Spinal cord (tissue), 10 donors: Measurements from ENCODE around the gene HMSD. TPM values are rescaled to one million over a fixed set of nuclear protein-coding genes. Genes with fewer than 3 reads are reported as not detected.

ENCODE experiments used
- DNase-seq, 6 donors: peaks; one replicate each; pipeline versions ENCODE4 v3.0.0 to v3.0.0-alpha.2; 2013 to 2015; ENCODE audit warnings: low spot score in 6 of 6, low read depth in 4 of 6
- H3K27ac ChIP-seq: one replicate; pipeline ENCODE4 v1.5.1; 2013; ENCODE audit warnings: low read depth, low read length, control low read depth
- H3K27me3 ChIP-seq: one replicate; pipeline ENCODE4 v1.6.1; 2013; ENCODE audit warnings: low read length; ENCODE audit not compliant: control insufficient read depth, insufficient read depth
- H3K36me3 ChIP-seq: one replicate; pipeline ENCODE4 v1.6.1; 2013; ENCODE audit warnings: low read length; ENCODE audit not compliant: control insufficient read depth, insufficient read depth
- H3K4me1 ChIP-seq: one replicate; pipeline ENCODE4 v1.6.1; 2013; ENCODE audit warnings: low read length; ENCODE audit not compliant: control insufficient read depth, insufficient read depth
- H3K4me3 ChIP-seq: one replicate; pipeline ENCODE4 v1.5.1; 2013; ENCODE audit warnings: low read depth, low read length, control low read depth
- H3K9me3 ChIP-seq: one replicate; pipeline ENCODE4 v1.6.1; 2013; ENCODE audit warnings: low read length; ENCODE audit not compliant: control insufficient read depth, insufficient read depth
- WGBS: methylation state at CpG from one replicate; pipeline ENCODE4 v1.1.5; 2013; ENCODE audit warnings: missing lambda C conversion rate; ENCODE audit not compliant: insufficient coverage; 5-methylcytosine and 5-hydroxymethylcytosine counted together
- polyA plus RNA-seq, 2 donors: library from polyadenylated mRNA; unstranded; fragments of 120-200 nt; gene quantifications; one replicate each; pipeline ENCODE4 v1.2.1, GENCODE V29; 2013; ENCODE audit not compliant: insufficient read length in 2 of 2
- total RNA-seq, 2 donors: library from RNA; depleted of rRNA in 1 of 2; stranded (reverse); fragments of 120-200 nt in 1 of 2; fragments of >200 nt in 1 of 2; gene quantifications; one replicate each; pipeline versions ENCODE4 v1.2.3 to v1.2.4, GENCODE V29; 2013 to 2014
- donor health status: healthy.

Gene HMSD
- total and polyA plus RNA-seq, 4 donors, result 0.79 to 4.6 (median 2.4) TPM

- Histone ChIP-seq H3K27ac (no peak overlapping the region), H3K9me3 (no peaks in the 10 kb centered on the region), H3K36me3 (no peaks in the 10 kb centered on the region), H3K4me1 (no peaks in the 10 kb centered on the region), H3K4me3 (no peak overlapping the region), H3K27me3 (no peaks in the 10 kb centered on the region)
- WGBS, result 81% methylated on average over 3 of the region's 7 CpGs
- DNase-seq, result no peak
Measured at GRCh38 chr18:63980027-63980426, 30.9 kb downstream of the HMSD start.

GRCh38 chr18:63980896-63981460 lies 31.9 kb downstream of the HMSD start:
- H3K9me3 ChIP-seq, result no peaks in the 10 kb centered on the region
- WGBS, result 84% methylated on average over 4 of the region's 6 CpGs
- no peak for DNase-seq

GRCh38 chr18:63981719-63982118 lies 32.6 kb downstream of the HMSD start:
- no peak for DNase-seq
- no peak overlapping the region for H3K27ac ChIP-seq
- H3K4me1 ChIP-seq, result no peaks in the 10 kb centered on the region
- no peaks in the 10 kb centered on the region for H3K27me3 ChIP-seq
- H3K4me3 ChIP-seq, result no peak overlapping the region
- H3K36me3 ChIP-seq, result no peaks in the 10 kb centered on the region
- no peaks in the 10 kb centered on the region for H3K9me3 ChIP-seq
- 80% methylated on average over 2 of the region's 2 CpGs for WGBS

More at GRCh38 chr18:63980896-63981460, 31.9 kb downstream of the HMSD start:
- Histone ChIP-seq H3K27ac (no peak overlapping the region), H3K4me1 (no peaks in the 10 kb centered on the region), H3K4me3 (no peak overlapping the region), H3K27me3 (no peaks in the 10 kb centered on the region), H3K36me3 (no peaks in the 10 kb centered on the region)

- no peaks in the 10 kb centered on the region for H3K36me3 ChIP-seq
- DNase-seq, result no peak
- no CpG with 5 or more reads among the region's 3 CpGs for WGBS
- no peaks in the 10 kb centered on the region for H3K4me1 ChIP-seq
- no peak overlapping the region for H3K4me3 ChIP-seq
- no peak overlapping the region for H3K27ac ChIP-seq
- no peaks in the 10 kb centered on the region for H3K27me3 ChIP-seq
- H3K9me3 ChIP-seq, result no peaks in the 10 kb centered on the region
Measured at GRCh38 chr18:63982361-63982760, 33.3 kb downstream of the HMSD start.

DNA sequence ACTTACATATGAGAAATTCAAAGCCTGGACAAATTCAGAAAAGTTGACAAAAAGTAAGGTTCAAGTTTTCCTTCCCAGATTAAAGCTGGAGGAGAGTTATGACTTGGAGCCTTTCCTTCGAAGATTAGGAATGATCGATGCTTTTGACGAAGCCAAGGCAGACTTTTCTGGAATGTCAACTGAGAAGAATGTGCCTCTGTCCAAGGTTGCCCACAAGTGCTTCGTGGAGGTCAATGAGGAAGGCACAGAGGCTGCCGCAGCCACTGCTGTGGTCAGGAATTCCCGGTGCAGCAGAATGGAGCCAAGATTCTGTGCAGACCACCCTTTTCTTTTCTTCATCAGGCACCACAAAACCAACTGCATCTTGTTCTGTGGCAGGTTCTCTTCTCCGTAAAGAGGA lies 37.8 kb downstream of the HMSD start:
- H3K27me3 ChIP-seq, result no peaks in the 10 kb centered on the region
- WGBS, result 85% methylated on average over 7 of the region's 7 CpGs
- no peak overlapping the region for H3K4me3 ChIP-seq
- no peaks in the 10 kb centered on the region for H3K36me3 ChIP-seq
- DNase-seq, result no peak
- H3K27ac ChIP-seq, result no peak overlapping the region
- no peaks in the 10 kb centered on the region for H3K9me3 ChIP-seq
- no peaks in the 10 kb centered on the region for H3K4me1 ChIP-seq

- no peak for DNase-seq
- Histone ChIP-seq H3K4me1 (no peaks in the 10 kb centered on the region), H3K9me3 (no peaks in the 10 kb centered on the region), H3K27ac (no peak overlapping the region), H3K36me3 (no peaks in the 10 kb centered on the region), H3K4me3 (no peak overlapping the region), H3K27me3 (no peaks in the 10 kb centered on the region)
- 89% methylated on average over 1 of the region's 2 CpGs for WGBS
Measured at GRCh38 chr18:63987743-63988142, 38.6 kb downstream of the HMSD start.

DNA sequence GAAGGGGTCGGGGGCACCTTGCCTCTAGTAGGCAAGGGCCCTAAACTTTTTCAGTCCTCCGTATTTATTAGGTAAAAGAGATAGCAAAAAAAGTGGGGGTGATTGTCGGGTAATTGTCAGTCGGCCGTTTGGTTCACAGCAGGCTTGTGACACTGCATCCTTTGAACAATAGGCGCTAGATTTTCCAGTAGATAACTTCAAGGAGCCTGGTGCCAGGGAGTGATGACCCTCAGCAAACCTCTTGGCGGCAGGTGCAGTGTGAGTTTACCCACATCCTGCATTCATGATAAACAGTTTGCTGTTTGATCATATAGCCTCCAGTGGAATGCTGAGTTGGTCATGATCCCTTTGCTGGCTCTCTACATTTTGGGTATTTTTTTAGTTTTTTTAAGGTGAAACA lies 43.6 kb downstream of the HMSD start:
- Histone ChIP-seq H3K4me3 (no peak overlapping the region), H3K27ac (no peak overlapping the region), H3K27me3 (no peaks in the 10 kb centered on the region), H3K4me1 (no peaks in the 10 kb centered on the region), H3K36me3 (no peaks in the 10 kb centered on the region), H3K9me3 (no peaks in the 10 kb centered on the region)
- no peak for DNase-seq
- 79% methylated on average over 6 of the region's 7 CpGs for WGBS

GRCh38 chr18:63994783-63995399 lies 45.8 kb downstream of the HMSD start:
- H3K4me3 ChIP-seq, result no peak overlapping the region
- no peaks in the 10 kb centered on the region for H3K36me3 ChIP-seq
- H3K4me1 ChIP-seq, result no peaks in the 10 kb centered on the region
- H3K9me3 ChIP-seq, result no peaks in the 10 kb centered on the region
- WGBS, result 2% methylated on average over 5 of the region's 6 CpGs
- H3K27ac ChIP-seq, result no peak overlapping the region
- DNase-seq, result peak in 3 of 6 donors; percentile 15 to 54 (median 45)
- no peaks in the 10 kb centered on the region for H3K27me3 ChIP-seq

GRCh38 chr18:63997041-63997440 lies 47.9 kb downstream of the HMSD start:
- Histone ChIP-seq H3K4me3 (no peak overlapping the region), H3K4me1 (no peaks in the 10 kb centered on the region), H3K9me3 (no peaks in the 10 kb centered on the region), H3K36me3 (no peaks in the 10 kb centered on the region), H3K27me3 (peaks cover 2% of the 10 kb centered on the region), H3K27ac (no peak overlapping the region)
- WGBS, result 89% methylated on average over 3 of the region's 4 CpGs
- DNase-seq, result no peak

GRCh38 chr18:63997606-63998005 lies 48.5 kb downstream of the HMSD start:
- H3K9me3 ChIP-seq, result no peaks in the 10 kb centered on the region
- H3K36me3 ChIP-seq, result no peaks in the 10 kb centered on the region
- H3K27ac ChIP-seq, result no peak overlapping the region
- WGBS, result 57% methylated on average over 2 of the region's 2 CpGs
- H3K4me3 ChIP-seq, result no peak overlapping the region
- no peak for DNase-seq
- H3K4me1 ChIP-seq, result no peaks in the 10 kb centered on the region
- peaks cover 2% of the 10 kb centered on the region for H3K27me3 ChIP-seq
